ENCODE results near the gene DAAM2.

Gene DAAM2

GRCh38 chr6:39819228-39819627 lies 27.1 kb downstream of the DAAM2 start:
- DNase-seq (ENCODE audit: low spot score) = no peak

DNA sequence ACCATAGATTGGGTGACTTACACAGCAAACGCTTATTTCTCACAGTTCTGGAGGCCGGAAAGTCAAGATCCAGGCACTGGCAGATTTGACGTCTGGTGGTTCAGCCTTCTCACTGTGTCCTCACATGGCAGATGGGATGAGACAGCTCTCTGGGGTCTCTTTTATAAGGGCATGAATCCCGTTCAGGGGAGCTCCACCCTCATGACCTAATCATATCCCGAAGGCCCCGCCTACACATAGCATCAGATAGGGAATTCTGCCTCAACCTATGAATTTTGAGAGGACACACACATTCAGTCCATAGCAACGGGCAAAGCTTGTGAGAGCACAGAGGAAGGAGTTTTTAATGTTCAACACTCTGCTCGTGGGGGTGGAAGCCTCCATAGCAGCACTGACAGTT lies 27.5 kb downstream of the DAAM2 start:
- DNase-seq (ENCODE audit: low spot score) = no peak

GRCh38 chr6:39820553-39820952 lies 28.4 kb downstream of the DAAM2 start:
- DNase-seq (ENCODE audit: low spot score) = no peak

- DNase-seq (ENCODE audit: low spot score) = no peak
Measured at GRCh38 chr6:39821046-39821740, 29.0 kb downstream of the DAAM2 start.

DNA sequence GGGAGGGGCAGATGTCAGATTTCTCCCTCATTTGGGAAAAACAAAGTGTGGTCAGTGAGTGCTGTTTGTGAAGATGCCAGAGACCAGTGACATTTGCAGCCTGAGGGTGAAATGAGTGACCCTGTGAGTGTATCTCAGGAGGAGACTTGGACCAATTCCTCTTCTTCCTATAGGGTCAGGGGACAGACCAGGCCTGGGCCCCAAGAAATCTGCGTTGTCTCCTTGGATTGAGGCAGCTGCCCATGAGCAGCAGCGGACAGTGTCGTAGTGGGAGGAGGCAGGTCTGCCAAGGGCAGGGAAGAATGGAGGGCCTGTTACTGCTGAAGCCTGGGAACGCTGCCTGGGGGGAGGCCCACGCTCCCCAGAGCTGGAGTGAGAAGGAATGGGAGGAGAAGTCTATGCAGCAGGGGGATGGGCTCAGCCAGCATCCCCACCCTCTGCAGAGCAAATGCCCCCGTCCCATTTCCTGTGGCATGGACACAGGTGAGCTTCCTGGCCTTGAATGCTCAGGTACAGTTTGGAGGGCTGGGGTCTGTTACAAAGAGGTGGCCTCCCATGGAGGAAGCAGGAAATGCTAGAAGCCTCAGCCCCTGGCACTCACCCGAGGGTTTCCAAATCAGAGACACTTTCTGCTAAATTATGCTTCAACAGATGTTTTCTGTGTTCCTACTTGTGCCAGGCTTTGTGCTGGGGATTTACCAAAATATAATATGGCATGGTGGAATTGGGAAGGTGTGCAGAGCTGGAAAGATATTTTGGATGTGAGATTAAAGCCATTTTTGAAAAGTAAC lies 29.8 kb downstream of the DAAM2 start:
- no peak for DNase-seq (ENCODE audit: low spot score)

DNA sequence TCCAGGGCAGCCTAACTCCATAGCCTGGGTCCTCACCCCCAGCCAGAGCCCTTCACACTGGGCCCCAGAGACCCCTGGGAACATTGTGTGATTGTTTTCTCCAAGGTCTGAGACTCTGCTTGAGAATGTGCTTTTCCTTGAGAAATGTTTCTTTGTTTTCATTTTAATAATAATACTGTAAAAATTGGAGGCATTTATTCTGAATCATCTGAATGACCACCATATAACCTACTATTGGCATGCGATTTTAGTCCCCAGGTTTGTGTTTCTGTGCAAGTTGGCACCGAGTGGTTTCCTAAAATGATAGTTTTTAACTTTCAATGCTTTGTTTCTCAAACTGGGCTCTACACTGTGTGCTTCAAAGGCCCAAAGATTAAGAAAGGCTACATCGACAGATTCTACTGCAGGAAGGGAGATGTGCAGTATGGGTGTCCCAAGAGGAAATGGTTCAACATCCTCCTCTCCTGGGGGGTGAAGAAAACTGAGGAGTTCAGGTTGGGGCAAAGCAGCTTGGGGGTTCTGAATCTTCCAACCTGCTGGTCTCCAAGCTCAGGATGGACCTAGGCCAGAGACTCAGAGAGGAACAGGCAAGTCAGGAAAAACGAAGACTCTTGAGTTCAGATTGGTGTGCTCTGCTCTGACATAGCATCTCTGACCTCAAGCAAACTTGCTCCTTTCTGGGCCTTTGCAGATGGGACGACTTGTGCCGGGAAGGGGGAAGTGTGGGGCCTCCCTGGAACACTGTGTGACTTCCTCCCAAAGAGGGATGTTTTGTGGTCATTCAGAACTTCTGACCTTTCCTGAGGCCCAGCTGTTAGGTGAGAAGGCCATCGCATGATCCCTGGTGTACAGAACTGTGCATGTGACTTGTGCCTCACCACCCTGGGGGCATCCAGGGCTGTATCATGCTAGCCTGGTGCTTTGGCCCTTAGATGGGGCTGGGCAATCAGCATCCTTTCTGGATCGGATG lies 31.0 kb downstream of the DAAM2 start:
- no peak for DNase-seq (ENCODE audit: low spot score)

DNA sequence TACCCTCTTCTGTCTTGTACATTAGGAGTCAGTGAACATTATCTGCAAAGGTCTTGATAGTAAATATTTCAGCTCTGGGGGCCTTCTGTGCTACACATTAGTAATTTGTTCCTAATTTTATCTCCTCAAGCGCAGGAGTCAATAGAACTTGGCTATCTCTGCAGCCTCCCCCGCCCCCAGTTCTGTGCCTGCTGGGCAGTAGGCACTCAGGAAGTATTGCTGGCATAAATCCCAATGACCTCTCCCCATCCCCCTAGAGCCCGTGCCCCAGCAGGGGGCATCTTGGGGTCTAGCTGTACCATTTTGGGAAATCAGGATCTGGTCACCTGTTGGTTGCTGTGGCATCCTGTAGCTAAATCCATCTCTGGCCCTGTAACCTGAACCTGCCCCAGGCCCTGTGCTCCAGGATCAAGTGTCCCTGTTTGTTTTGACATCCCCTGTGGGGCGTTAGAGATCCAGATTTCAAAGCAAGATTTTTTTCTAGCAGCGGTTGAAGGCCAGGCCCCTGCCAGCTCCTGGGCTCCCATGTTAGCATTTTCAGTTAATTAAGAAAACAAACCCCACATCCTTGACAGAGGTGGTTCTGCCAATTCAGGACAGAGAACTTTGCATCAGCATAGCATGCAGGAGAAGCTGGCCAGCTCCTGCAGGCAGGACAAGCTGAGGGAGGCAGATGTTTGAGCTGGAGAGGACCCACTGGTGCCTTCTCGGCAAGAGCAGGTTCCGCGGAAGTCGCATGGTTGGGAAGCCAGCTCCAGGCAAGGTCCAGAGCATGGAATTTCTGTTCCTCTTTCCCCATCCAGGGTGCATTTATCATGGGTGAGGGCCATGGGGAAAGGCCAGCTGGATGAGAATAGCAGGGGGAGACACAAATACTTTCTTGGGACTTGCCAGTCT lies 32.1 kb downstream of the DAAM2 start:
- peak; percentile 26 for DNase-seq (ENCODE audit: low spot score)

- no peak for DNase-seq (ENCODE audit: low spot score)
Measured at GRCh38 chr6:39829331-39829730, 37.2 kb downstream of the DAAM2 start.

DNA sequence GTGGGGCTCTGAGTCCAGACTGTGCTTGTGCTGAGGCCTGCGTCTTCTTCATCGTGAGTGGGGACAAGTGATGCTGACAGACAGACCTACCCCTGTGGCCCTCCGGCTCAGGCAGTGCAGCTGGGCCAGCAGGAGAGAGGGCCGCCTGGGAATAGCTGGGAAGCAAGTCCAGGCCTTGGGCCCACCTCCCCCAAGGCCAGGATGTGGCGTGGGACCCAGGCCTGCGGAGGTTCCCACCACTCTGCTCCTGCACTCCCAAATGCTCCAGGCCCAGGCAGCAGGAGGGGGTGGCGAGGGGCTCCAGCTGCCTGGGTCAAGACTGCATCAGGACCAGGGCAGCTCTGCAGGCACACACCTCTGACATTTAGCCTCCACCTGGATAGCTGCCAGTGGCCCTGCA lies 38.3 kb downstream of the DAAM2 start:
- peak; percentile 24 for DNase-seq (ENCODE audit: low spot score)

GRCh38 chr6:39831701-39832100 lies 39.5 kb downstream of the DAAM2 start:
- DNase-seq (ENCODE audit: low spot score) = no peak

DNA sequence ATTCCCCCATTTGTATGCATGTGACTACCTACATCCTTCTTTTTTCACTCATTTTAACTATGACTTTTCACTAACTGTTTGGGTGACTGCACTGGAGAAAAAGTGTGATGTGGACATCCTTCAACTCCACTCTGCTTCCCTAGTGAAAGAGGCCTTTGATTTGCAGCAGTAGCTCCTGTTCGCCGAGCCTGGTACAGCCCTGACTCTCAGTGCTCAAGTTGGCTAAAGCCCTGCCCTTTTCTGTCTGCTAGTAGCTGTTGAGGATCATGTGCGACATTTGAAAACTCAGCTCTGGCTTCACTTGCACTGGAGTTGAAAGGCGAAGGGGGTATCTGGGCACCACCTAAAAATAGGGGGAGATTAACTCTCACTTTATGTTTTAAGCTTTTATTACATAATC lies 42.1 kb downstream of the DAAM2 start:
- DNase-seq (ENCODE audit: low spot score) = no peak

- DNase-seq (ENCODE audit: low spot score) = no peak
Measured at GRCh38 chr6:39834866-39835265, 42.7 kb downstream of the DAAM2 start.

GRCh38 chr6:39835821-39836295 lies 43.7 kb downstream of the DAAM2 start:
- DNase-seq (ENCODE audit: low spot score) = no peak

GRCh38 chr6:39836606-39837005 lies 44.4 kb downstream of the DAAM2 start:
- no peak for DNase-seq (ENCODE audit: low spot score)

- no peak for DNase-seq (ENCODE audit: low spot score)
Measured at GRCh38 chr6:39839445-39839844, 47.3 kb downstream of the DAAM2 start.

GRCh38 chr6:39840781-39841180 lies 48.6 kb downstream of the DAAM2 start:
- DNase-seq (ENCODE audit: low spot score) = no peak

- DNase-seq (ENCODE audit: low spot score) = no peak
Measured at GRCh38 chr6:39841291-39841690, 49.1 kb downstream of the DAAM2 start.

- no peak for DNase-seq (ENCODE audit: low spot score)
Measured at GRCh38 chr6:39841923-39842322, 49.7 kb downstream of the DAAM2 start.

DNA sequence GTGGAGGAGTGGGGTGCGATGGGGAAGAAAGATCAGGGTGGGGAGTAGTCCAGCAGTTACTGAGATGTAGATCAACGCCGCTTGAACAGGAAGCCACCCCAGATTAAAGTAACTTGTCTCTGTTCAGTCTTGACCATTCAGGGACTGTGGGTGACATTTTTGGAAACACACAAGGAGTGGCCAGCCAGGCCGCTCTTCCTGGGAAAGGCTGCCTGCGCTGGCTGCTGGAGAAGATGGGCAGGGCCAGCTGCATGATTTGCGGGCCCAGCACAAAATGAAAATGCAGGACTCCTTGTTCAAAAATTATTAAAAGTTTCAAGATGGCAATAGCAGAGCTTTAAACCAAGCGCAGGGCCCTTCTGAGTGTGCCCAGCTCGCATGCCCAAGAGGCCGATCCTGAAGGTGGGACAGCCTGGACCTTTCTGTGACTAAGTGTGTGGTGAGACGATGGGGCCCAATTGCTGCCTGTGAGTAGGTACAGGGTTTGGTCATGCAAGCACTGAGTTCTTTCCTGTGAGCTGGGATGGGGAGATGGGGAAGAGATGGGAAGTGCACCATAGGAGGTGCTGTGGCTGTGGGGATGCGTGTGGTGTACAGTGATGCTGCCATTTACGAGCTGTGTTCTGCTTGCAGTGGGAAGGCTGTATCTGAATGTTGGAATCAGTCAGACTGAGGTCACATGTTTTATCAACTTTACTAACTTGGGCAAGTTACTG lies 51.3 kb downstream of the DAAM2 start:
- no peak for DNase-seq (ENCODE audit: low spot score)

DNA sequence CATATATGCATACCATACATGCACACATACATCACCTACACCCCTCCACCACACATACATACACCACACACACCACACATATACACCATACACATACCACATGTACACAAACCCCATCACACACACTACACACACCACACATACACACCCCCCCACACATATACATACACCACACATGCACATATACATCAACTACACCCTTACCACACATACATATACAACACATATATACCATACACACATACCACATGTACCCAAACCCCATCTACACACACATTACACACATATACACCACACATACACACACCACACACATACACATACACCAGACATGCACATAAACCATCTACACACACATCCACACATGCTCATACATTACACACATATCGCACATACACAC lies 52.7 kb downstream of the DAAM2 start:
- no peak for DNase-seq (ENCODE audit: low spot score)

GRCh38 chr6:39847221-39847620 lies 55.0 kb downstream of the DAAM2 start:
- peak; percentile 39 for DNase-seq (ENCODE audit: low spot score)
